NAMALWA (cell line): ENCODE data around the gene OSBPL3.
A peak's percentile ranks its signal among the peaks of the same experiment; 100 is the strongest.

ENCODE experiments used
- DNase-seq: peaks from one replicate; pipeline ENCODE4 v3.0.0-alpha.2; 2015; ENCODE audit warnings: low spot score

OSBPL3 gene

DNA sequence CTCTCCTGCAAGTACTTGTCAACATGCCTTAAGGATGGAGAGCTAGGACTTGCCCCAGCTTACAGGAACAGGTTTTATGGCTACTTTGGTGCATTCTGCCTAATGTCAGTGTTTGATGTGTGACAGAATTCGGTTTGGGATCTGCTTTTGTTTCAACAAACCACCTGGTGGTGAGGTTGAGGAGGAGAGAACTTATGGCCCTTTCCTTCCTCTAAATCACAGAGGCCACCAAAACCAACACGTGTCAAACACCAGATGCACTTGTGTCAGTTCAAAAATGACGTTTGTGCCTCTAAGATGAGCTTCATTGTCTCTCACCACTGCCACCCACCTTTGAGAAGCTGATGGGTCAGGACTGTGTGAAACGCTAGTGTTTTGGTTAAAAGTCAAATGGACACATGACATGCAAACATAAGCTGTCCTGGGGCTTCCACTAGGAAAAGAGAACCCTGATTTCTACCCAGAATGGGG is 83.9 kb downstream of the OSBPL3 start:
- peak; percentile 90 for DNase-seq

- no peak for DNase-seq
These were observed 85.4 kb downstream of the OSBPL3 start for GRCh38 chr7:24894429-24895221.

DNA sequence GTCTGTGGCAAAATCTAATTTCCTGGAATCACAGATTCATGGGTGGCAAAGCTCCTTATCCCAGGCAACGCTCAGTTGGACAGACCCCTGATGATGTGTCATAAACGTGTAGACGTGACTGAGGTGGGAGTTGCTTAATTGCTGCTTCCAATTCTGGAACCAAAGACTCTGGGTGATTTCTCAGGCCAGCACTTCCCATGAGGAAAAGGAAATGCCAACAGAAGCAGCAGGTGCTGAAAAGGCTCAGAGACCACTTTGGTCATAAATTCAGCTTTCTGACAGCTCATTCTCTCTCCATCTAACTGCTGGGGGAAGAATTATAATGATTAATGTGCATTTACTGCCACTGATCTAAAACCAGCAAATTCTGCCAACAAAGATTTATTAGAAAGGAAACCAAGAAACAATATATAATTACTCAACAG is 88.7 kb downstream of the OSBPL3 start:
- no peak for DNase-seq

DNA sequence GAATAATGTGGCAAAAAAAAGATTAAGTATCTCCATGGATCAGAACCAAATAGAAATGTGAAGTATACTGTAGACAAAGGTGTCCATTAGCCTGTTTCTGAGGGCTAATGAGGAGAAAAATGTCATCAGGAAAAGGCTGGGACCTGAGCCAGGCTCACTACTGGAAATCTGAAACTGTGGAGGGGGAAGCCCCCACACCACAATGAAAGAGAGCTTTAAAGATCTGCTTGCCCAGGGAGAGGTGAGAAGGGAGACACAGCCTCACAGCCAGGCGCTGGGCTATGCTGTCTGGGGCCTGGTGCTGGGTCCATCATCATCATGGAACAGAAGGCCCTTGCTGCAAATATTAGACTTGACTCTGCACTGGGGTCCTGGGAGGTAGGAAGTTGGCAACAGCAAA is 90.4 kb downstream of the OSBPL3 start:
- no peak for DNase-seq

GRCh38 chr7:24888653-24889052 is 91.3 kb downstream of the OSBPL3 start:
- DNase-seq, result no peak

DNA sequence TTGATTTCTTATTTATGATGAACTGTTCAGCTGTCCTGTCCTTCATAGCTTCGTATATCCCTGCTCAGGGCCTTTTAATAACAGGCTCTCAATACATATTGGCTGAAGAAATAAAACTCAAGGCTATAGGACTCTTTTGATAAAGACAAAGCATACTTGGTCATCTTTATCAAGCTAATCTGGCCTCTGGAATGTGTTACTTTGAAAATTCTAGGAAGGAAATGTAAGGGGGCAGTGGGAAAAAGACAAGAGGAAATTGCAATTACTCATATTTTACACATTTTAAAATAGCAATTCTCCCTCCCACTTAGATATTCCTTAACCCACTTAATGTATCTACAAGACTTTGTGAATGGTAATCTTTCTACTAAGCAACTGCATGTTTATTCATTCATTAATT is 94.3 kb downstream of the OSBPL3 start:
- DNase-seq, result no peak

DNA sequence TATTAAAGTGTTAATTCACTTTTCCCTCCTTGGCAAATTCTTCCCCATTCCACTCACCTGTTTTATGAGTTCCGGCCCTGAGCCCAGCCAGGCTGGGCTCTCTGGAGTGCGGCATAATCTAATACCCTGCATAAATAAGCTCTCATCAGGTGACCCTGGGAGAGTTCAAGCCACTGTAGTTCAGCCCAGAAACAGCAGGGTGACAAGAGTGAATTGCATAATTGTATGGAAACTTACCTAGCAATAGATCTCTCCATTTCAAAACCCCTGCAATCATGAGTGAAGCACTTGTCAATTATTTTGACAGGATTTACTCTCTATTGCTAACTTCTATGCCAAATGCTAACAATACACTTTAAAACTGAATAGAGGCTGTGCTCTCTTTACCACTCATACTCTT is 94.7 kb downstream of the OSBPL3 start:
- peak; percentile 35 for DNase-seq

GRCh38 chr7:24884401-24884800 is 95.6 kb downstream of the OSBPL3 start:
- no peak for DNase-seq

DNA sequence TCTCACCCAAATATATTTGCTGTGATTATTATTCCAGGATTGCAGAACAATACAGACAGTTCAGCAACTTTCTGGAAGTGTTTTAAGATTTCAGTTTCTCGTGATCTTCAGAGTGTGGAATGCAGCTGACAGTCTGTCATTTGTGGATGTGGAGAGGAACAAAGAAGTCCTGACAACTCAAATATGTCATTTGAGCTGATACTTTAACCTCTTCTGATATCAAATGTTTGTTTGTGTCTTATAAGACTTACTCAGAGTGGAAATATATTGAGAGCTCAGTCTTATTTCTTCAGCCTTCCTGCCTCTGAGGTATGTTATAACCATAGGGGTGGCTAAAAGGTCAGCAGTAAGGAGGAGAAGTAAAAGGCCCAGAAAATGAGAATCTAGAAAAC is 96.4 kb downstream of the OSBPL3 start:
- DNase-seq, result no peak

DNA sequence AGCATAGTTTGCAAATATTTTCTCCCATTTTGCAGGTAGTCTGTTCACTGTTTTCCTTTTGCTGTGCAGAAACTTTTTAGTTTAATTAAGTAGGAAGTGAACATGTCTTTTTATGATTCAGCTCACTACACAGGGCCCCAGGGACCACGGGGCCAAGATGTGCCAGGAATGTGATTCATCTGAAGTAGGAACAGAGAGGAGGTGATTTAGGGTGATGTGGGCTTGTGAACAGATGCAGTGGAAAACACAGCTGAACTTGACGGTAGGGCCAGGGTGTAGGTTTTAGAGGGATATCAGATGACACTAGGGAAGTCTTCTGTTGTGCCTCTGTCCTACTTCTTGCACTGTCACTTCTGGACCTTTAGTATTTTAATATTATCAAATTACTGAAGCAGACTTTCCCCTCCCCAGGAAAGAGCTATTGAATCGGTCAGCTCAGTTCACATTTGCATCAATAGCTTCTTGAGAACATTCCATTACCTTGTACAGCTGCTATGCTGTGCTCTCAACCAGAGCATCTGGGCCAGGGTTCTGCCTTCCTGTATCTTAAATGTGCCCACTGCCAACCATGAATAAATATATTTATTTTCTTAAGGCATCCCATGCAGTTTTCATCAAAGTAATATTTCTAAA is 96.9 kb downstream of the OSBPL3 start:
- DNase-seq, result peak; percentile 53

- no peak for DNase-seq
These were observed 98.4 kb downstream of the OSBPL3 start for GRCh38 chr7:24881623-24882022.

GRCh38 chr7:24880886-24881285 is 99.1 kb downstream of the OSBPL3 start:
- DNase-seq, result no peak

DNA sequence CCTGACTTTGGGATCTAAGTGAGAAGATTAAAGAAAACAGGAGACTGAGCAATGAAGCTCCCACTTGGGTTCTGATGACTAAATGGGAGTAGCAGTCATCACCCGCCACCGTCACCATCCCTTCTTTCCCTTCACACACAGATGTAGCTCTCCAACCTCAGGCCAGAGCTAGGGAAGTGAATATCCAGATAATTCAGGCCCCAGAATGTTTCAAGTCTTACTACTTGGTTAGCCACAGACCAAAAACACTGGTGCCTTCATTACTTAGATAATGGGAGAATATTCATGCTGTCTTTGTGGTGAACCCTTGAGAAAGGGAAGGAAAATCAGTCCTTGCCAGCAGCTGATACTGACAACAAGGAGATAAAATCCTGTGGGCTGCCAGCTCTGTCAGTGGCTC is 100.7 kb downstream of the OSBPL3 start:
- no peak for DNase-seq

- peak; percentile 94 for DNase-seq
These were observed 102.1 kb downstream of the OSBPL3 start for GRCh38 chr7:24877790-24878311.

- DNase-seq, result no peak
These were observed 105.2 kb downstream of the OSBPL3 start for GRCh38 chr7:24874791-24875190.

DNA sequence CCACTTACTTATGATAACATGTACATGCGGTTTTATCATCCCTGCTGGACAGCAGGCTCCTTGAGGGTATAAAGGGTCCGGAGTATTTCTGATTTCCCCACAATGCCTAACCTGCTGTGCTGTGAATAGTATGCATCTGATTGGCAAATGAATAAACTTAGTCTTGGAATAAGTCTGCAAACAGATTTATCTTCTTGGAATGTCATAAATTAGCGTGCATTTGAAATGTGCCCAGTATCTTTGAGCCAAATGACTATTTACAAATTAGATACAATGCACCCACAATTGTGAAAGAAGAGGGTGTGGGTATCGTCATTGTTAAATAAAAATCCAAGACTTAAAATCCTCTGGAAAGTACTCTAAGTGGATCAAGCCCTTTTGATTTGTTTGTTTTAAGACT is 106.0 kb downstream of the OSBPL3 start:
- no peak for DNase-seq

GRCh38 chr7:24871770-24872169 is 108.2 kb downstream of the OSBPL3 start:
- peak; percentile 58 for DNase-seq

GRCh38 chr7:24870766-24871165 is 109.2 kb downstream of the OSBPL3 start:
- no peak for DNase-seq

DNA sequence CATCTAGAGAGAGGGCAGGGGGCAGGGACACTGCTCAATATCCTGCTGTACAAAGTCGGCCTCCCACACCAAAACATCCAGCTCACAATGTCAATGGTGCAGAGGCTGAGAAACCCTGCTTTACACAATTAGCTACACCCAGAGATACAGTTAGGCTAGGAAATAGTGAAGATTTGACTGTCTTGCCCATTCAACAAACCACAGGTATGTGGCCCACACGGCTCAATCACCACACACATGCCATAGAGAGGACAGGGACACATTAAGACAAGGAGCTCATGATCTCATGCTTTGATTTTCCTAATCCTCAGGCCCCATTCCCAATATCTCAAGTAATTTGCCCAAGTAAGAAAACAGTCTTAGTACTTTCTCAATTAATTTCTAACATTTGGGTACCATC is 110.4 kb downstream of the OSBPL3 start:
- DNase-seq, result no peak

DNA sequence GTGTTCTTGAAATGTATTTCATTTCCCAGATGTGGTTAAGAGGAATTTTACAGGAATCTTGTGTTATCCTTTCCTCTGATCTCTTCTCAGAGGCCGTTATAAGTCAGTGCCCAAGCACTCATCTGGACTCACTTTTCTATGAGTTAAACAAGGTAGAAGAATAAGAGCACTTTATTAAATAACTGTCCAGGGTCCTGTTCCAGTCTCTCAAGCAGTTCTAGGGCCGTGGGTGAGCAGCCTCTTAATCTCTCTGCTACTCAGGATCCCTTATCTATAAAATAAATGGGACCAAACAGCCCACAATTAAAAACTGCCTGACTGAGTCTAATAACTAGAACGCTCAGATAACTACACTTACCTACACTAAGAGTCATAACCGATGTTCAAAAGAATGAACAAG is 111.2 kb downstream of the OSBPL3 start:
- no peak for DNase-seq

DNA sequence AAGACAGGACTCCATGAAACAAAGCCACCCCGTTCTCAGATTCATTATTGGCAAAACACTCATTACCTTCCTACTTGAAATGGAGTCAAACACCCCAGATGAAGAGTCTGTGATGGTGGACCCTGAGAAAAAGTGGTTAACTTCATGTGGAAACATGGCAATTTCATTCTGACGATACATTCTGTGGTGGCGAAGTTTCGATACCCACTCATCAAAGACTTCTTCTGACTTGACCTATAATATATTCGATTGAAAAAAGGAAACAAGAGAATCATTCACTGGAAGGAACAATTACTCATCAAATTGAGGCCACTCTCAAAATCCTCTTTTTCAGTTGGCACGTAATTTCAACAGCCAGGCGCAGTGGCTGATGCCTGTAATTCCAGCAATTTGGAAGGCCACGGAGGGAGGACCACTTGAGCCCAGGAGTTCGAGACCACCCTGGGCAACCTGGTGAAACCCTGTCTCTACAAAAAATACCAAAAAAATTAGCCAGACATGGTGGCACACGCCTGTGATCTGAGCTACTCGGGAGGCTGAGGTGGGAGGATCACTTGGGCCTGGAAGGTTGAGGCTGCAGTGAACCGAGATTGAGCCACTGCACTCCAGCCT is 113.9 kb downstream of the OSBPL3 start:
- DNase-seq, result no peak

- DNase-seq, result no peak
These were observed 115.7 kb downstream of the OSBPL3 start for GRCh38 chr7:24864214-24864817.

- no peak for DNase-seq
These were observed 116.4 kb downstream of the OSBPL3 start for GRCh38 chr7:24863626-24864025.
